Right atrium auricular region (tissue), 2 donors: ENCODE results near the gene LDLRAD3. TPM values are rescaled to one million over a fixed set of nuclear protein-coding genes. Genes with fewer than 3 reads are reported as not detected.

Experiments used
- DNase-seq: peaks from one replicate; pipeline ENCODE4 v3.0.0-alpha.2; 2019; ENCODE audit warnings: low spot score
- H3K27ac ChIP-seq, 2 donors: fragments of 200-600 bp; sonication (generic); 1 replicate in 1 of 2; 2 replicates in 1 of 2; pipeline ENCODE4 v1.5.1; 2016 to 2019
- H3K27me3 ChIP-seq, 2 donors: fragments of 200-600 bp; sonication (generic); one replicate each; pipeline versions ENCODE4 v1.5.1 to v1.6.0; 2017 to 2019
- H3K36me3 ChIP-seq: fragments of 200-600 bp; sonication (generic); one replicate; pipeline ENCODE4 v1.5.1; 2016
- H3K4me1 ChIP-seq, 2 donors: fragments of 200-600 bp; sonication (generic); one replicate each; pipeline versions ENCODE4 v1.5.1 to v1.6.0; 2017 to 2019
- H3K4me3 ChIP-seq, 2 donors: fragments of 200-600 bp; sonication (generic); 1 replicate in 1 of 2; 2 replicates in 1 of 2; pipeline ENCODE4 v1.5.1; 2017 to 2019; ENCODE audit warnings: mild to moderate bottlenecking in 1 of 2, moderate library complexity in 1 of 2
- H3K9me3 ChIP-seq, 2 donors: fragments of 200-600 bp; sonication (generic); one replicate each; pipeline ENCODE4 v1.5.1; 2019
- total RNA-seq, 2 donors: library from RNA; depleted of rRNA; stranded (reverse); fragments of >200 nt; gene quantifications; one replicate each; pipeline ENCODE4 v1.1.0, GENCODE V29; 2016
- TF ChIP-seq, protein P1 (sequence below), 2 donors: fragments of 200-600 bp; sonication (generic); IDR thresholded peaks; one replicate each; pipeline ENCODE4 v1.5.1; 2019; ENCODE audit warnings: antibody characterized with exemption in 2 of 2

The LDLRAD3 gene
- total RNA-seq, 2 donors from 2014 or later: 3.6 to 7.0 TPM

DNA sequence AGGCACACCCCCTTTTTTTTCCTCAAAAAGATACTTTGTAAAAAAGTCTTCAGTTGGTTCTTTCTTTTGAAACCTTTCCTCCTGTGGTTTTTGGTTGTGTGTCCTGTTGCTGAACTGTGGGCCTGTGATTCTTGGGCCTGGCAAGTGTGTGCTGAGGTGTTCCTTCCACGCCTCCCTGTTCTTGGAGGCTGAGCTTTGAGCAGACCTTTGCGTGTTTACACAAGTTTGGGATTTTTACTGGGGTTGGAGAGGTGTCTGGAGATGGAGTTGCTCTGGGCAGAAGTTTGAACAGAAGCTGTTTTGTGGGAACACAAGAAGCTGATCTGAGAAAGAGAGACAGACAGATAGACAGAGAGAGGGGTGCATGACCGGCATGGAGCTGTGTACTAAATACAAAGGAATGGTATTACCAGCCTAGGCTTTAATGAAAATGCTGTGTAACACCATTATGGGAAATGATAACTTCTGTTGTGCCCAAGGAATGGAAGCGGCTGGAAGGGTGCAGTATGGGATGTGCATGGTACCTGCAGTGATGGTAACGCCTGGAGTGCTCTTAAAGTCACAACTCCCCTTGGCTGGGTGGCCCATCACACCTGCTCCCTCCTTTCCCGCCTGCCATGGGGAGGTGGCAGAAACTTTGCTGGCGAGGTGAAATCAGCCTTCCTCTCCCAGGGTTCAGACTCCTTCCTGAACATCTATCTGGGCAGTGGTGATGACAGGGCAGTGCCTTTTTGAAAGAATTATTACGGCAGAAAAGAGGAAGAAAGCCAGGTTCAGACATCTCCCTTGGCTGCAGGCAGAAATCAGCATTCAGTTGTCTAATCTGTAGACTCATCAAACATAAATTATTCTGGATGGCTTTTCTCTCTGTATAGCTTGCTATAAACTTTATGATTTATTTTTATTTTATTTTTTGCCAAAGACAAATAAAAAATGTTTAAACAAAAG is 70.4 kb downstream of the LDLRAD3 start:
- peaks cover 0 to 28% of the 10 kb centered on the region in 2 donors for H3K4me1 ChIP-seq
- no peaks in the 10 kb centered on the region for H3K27me3 ChIP-seq
- no peaks in the 10 kb centered on the region for H3K9me3 ChIP-seq
- no peak for DNase-seq
- TF ChIP-seq, protein P1, sequence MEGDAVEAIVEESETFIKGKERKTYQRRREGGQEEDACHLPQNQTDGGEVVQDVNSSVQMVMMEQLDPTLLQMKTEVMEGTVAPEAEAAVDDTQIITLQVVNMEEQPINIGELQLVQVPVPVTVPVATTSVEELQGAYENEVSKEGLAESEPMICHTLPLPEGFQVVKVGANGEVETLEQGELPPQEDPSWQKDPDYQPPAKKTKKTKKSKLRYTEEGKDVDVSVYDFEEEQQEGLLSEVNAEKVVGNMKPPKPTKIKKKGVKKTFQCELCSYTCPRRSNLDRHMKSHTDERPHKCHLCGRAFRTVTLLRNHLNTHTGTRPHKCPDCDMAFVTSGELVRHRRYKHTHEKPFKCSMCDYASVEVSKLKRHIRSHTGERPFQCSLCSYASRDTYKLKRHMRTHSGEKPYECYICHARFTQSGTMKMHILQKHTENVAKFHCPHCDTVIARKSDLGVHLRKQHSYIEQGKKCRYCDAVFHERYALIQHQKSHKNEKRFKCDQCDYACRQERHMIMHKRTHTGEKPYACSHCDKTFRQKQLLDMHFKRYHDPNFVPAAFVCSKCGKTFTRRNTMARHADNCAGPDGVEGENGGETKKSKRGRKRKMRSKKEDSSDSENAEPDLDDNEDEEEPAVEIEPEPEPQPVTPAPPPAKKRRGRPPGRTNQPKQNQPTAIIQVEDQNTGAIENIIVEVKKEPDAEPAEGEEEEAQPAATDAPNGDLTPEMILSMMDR (IDR thresholded peaks at IDR 0.05): no peak
- no peak overlapping the region for H3K27ac ChIP-seq
- no peaks in the 10 kb centered on the region for H3K36me3 ChIP-seq
- no peak overlapping the region for H3K4me3 ChIP-seq

DNA sequence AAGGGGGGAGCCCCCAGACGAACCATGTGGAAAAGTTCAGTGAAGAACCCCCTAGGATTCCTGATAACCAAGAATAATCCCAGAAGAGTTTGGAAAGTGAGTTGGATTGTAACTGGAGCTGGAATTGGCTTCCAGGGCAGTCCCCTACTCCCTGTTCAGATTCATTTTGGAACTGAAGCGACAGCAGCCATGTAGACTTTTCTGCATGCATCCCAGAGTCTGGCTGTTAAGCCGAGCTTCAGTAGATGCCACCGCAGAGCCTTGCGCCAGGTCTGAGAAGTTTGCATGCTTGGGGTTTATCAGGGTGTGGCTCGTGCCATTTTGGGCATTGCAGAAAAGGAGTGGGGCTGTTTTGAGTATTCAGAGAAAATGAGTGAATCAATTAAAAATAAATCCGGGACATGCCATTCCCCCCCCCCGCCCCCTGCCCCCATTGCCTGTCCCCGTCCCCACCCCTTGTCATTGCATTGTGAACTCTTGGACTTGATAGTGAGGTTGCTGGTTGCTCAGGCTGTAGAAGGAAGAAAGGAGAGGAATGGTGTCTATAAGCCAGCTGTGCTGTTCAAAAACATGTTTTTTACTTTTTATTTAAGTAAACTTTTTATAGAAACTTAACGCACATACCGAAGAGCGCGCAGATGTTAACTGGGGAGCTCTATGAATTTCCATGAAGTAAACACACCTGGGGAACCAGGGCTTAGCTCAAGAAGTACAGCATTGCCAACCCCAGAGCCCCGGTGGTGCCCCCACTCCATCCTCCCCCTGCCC is 71.2 kb downstream of the LDLRAD3 start:
- DNase-seq: no peak
- no peak overlapping the region for H3K4me3 ChIP-seq
- no peaks in the 10 kb centered on the region for H3K9me3 ChIP-seq
- H3K36me3 ChIP-seq: no peaks in the 10 kb centered on the region
- peaks cover 0 to 20% of the 10 kb centered on the region in 2 donors for H3K4me1 ChIP-seq
- TF ChIP-seq, protein P1 (IDR thresholded peaks at IDR 0.05): no peak
- H3K27ac ChIP-seq: no peak overlapping the region
- no peaks in the 10 kb centered on the region for H3K27me3 ChIP-seq

DNA sequence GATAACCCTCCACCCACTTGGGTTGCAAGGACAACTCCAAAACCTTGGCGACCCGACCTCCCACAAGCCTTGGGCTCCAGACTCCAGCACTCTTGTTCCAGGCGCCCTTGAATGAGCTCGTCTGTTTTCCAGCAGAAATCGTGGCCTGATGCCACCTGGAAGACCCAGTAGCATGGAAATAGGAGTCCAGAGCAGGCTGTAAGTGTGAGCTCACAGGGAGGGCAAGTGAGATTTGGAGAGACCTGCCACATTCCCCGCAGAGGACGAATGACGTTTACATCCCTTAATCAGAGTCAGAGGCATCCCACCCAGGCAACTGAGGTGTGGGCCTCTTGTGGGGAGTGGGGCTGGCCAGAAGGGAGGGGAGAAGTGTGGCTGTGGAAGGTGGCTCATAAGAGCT is 71.9 kb downstream of the LDLRAD3 start:
- Histone ChIP-seq H3K4me3 (no peak overlapping the region), H3K9me3 (no peaks in the 10 kb centered on the region), H3K27me3 (no peaks in the 10 kb centered on the region), H3K27ac (no peak overlapping the region), H3K4me1 (peaks cover 0 to 14% of the 10 kb centered on the region in 2 donors), H3K36me3 (no peaks in the 10 kb centered on the region)
- DNase-seq: peak; percentile 74
- TF ChIP-seq, protein P1 (IDR thresholded peaks at IDR 0.05): no peak

DNA sequence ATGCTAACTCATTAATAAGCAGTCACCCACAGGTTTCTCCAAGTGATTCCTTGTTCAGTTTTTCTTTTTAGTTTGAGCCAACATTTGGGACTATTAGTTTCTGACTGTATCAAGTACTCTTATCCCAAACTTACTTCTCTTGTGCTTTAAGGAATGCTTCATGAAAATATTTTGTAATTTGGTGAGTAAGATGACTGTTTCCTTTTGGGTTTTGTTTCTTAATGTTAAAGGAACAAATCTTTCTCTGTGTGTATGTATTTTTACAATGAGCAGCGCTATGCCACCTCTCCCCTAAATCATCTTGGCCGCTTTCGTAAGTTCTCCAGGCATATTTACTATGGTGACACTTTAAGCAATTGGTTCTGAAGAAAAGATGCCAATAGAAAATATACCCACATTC is 72.4 kb downstream of the LDLRAD3 start:
- Histone ChIP-seq H3K27me3 (no peaks in the 10 kb centered on the region), H3K27ac (no peak overlapping the region), H3K4me3 (no peak overlapping the region), H3K9me3 (no peaks in the 10 kb centered on the region), H3K36me3 (no peaks in the 10 kb centered on the region), H3K4me1 (peaks cover 0 to 14% of the 10 kb centered on the region in 2 donors)
- DNase-seq: no peak
- TF ChIP-seq, protein P1 (IDR thresholded peaks at IDR 0.05): no peak

DNA sequence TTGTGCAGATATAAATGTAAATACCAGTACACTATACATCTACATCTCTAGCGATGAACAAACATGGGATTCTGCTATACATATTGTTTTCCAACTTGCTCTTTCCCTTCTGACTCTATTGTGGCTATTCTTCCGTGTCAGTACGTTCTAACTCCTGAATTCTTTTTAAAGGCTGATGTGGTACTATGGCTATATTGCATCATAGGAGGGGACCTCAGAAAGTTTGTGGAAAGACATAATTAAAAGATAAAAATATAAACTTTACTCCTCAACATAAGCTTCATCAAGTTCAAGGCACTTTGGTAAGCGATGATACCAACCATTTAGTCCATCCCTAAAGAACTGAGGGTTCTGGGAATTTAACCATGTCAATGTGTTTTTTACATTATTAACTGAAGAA is 72.8 kb downstream of the LDLRAD3 start:
- no peak overlapping the region for H3K27ac ChIP-seq
- H3K27me3 ChIP-seq: no peaks in the 10 kb centered on the region
- H3K4me1 ChIP-seq: peaks cover 0 to 14% of the 10 kb centered on the region in 2 donors
- DNase-seq: no peak
- no peaks in the 10 kb centered on the region for H3K9me3 ChIP-seq
- TF ChIP-seq, protein P1 (IDR thresholded peaks at IDR 0.05): no peak
- no peak overlapping the region for H3K4me3 ChIP-seq
- no peaks in the 10 kb centered on the region for H3K36me3 ChIP-seq
